GM18520 (cell line): ENCODE results near the gene DYNLRB1.

Experiments used
- ATAC-seq: cut with Tn5 transposase; IDR thresholded peaks from one replicate; pipeline ENCODE4 v1.9.1; 2021; ENCODE audit not compliant: unreplicated experiment

DYNLRB1 gene

DNA sequence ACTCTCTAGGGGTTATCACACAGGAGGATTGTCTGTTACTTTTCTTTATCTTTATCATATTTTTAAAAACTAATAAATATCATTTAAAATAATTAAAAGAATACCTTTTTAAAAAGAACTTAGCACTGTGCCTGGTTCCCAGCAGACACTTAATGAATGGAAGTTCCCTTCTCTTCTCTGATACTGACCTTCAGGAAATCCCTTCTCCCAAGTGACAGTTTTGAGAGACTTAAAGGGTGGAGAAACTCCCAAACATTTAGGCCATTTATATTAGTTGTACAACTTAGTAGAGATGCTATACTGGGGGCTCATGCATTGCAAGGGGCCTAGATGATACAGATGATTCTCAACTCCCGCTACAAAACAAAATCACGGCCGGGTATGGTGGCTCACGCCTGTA, 60.8 kb downstream of the DYNLRB1 start:
- ATAC-seq = no peak

DNA sequence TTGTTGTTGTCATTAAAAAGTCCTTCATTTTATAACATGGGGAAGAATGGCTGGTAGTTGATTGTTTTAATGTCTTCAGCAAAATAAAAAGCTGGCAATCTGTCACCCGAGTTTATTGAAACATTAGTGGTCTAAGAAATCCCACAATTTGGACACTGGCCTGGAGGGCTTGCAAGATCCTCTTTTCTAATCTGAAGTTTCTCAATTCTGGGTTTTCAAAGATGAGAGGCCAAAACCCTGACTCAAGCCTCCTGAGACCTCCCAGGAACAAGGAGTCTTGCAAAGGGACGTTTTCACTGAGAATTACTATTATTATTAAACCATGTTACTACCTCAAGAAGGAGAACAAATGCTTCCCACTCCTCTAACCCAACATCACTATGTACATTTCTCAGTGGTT, 61.8 kb downstream of the DYNLRB1 start:
- no peak for ATAC-seq

DNA sequence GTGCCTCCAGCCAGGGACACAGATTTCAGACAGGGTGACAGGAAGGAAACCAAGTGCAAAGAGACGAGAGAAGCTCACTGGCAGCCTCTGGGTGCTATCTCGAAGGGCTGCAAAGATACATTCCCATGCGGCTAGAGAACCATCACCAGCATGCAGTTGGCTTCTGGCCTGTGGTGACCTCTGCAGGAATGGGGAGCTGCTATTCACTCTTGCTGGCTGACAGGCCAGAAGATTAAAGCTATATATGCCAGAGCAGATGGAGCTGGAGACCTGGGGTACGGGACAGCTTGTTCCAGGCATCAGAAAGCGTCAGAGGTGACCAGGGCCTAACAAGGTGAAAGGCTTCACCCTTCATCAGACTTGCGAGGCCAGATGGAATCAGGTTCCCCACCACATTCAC, 62.3 kb downstream of the DYNLRB1 start:
- ATAC-seq = no peak

DNA sequence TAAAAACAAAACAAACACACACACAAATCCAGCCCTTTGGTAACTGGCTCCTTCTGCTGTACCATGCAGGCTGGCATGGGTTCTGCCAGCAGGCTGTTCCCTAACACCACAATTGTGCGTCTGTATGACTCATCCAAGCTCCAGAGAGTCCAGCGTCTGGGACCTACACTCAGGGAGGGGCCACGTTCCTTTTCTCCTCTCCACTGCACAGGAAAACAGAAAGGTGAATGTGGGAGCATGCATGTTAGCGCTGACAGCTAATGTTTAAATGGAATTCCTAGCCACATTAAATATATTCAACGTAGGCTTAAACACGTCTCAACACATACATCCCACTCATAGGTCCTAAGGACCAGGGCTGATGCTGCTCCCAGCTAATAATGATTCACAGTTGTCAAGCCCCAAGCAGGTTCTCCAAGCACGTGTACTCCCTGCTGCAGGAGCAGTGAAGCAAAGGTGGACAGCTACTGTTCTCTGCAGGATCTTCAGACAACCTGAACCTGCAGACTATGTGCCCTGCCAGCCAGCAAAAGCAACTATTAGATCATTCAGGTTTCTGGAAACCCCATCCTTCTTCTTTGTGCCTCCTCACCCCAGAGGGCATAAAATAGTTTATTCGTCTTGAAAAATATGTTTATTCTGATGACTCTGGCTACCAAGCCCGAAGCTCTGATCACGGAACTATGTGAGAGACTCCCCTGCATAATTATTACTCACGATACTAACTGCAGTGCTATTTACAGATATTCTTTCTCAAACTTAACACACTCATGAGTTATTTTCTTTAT, 63.2 kb downstream of the DYNLRB1 start:
- ATAC-seq = no peak

DNA sequence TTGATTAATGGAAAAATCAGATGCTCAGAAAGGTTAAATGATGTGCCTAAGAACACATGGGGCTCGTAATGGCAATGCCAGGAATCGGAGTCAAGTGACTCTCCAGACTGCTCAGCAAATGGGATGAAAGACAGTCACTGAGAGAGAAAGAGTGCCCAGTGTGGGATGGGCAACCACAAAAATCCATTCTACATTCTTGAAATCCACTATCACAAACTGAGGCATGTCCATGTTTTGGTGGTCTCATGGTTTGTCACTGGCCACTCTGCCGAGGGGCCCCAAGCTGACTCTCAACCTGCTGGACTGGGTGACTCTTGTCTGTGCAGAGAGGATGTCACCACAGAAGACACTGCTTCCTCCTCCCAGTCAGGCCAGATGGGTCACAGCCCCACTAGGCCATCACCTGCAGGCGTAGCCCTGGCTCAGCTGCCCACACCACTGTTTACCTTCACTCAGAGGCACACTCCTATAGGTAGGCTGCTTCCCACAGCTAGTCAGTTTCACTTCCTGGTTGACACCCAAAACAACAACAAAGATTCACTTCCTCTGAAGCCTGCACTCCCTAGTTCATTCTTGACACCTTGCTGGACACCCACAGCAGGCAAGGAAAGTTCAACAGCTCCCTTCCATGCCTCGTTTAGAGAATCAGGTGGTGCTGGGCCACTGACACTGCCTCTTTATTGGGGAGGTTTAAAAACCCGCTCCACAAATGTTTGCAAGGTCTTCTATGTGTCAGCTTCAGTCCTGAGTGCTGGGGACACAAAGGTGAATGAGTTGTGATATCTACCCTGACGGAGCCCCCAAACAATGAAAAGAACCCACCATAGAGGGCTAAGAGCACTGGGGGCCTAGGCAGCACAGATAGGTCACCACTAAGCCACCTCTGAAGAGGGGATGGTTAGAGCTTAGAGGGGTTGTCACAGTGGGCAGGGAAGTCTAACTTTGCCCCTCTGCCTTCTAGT, 64.0 kb downstream of the DYNLRB1 start:
- ATAC-seq = peak; percentile 53

DNA sequence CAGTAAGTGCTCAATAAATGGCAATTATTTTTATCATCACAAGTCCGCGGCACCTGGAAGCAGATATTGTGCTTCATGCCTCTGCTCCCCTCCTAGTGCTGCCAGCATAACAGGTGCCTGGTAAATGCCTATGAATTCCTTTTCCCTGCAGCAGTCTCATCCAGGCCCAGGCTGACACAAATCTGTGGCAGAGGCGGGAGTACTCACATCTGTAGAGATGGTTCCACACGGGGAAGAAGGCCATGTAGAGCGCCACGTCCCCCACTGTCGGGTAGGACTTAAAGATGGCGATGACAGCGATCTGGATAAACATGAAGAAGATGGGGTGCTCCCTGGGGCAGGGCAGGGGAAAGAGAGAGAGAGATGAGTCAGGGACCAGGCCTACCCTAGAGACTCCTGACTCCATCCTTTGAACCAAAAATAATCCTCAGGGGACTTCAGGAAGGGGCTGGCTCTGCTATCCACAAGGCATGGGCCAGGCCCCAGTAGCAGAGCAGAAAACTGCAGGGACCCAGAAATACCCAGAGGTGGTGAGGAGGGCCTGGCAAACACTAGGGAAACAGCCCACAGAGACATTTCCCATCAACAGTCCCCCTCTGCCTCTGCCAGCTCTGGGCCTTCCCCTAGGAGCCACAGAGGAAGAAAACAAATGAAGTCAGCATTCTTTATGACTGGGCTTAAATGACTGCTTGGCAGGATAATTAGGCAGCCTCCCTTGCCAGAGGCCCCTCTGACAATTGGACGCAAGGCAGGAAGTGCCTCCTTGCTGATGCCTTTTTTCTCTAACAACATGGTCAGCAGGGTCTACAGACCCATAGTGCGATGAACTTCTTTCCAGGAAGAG, 65.3 kb downstream of the DYNLRB1 start:
- ATAC-seq = no peak

DNA sequence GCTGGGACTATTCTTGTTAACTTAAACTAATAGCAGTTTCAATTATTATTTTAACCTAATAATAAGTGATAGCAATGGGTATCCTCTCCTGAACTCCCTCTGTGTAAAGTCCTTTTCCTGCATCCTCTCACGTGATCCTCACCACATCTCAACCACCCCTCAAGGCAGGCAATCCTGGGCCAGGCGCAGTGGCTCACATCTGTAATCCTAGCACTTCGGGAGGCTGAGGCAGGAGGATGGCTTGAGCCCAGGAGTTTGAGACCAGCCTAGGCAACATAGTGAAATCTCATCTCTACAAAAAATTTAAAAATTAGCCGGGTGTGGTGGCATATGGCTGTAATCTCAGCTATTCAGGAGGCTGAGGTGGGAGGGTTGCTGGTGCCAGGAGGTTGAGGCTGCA, 66.0 kb downstream of the DYNLRB1 start:
- no peak for ATAC-seq

DNA sequence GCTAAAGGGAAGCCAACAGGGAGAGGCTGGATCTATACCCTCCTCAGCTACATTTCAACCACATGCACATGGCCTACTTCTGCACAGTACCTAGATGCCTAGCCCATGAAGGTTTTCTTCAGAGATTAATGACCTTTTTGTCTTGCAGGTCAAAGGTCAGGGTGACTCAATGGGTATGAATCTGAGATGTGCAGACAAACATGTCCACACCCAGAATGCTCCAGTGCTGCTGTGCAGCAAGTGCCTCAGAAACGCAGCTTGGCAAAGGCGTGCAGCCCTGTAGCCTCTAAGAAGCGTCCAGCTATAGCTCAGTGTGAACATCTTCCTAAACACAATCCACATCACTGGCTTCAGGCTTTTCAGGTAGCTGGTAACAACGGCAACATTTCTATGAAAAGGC, 66.7 kb downstream of the DYNLRB1 start:
- ATAC-seq = no peak

DNA sequence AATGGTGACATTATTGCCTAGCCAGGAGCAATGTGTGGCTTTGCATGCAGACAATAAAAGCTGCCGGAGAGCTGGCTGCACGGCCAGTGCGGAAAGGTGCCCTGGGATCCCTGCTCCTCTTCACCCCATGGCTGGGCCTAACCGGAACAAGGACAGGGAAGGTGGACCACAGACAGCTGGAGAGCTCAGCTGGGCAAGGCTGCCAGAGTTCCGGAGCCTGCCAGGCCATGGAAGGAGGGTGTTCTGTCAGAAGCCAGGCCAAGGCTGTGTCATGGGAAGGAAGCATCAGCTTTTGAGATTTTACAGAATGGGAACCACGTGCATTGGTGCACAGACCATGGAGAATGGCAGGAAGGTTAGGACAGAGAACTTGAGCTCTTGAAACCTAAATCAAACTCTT, 67.3 kb downstream of the DYNLRB1 start:
- ATAC-seq = no peak

DNA sequence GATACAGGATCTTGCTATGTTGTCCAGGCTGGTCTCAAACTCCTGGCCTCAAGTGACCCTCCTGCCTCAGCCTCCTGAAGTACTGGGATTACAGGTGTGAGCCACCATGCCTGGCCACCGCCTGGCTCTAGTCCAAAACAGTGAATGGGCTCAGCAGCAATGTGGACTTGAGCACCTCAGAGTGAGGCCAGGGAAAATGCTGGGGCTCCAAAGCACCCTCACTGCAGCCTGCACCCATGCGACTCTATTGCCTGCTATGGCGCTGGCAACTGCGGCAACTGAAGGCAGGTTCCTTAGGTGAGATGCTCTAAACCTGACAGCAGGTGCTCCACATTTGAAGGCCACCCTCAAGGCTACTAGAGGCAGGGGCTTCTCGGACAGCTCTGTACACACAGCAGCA, 68.8 kb downstream of the DYNLRB1 start:
- ATAC-seq = no peak

DNA sequence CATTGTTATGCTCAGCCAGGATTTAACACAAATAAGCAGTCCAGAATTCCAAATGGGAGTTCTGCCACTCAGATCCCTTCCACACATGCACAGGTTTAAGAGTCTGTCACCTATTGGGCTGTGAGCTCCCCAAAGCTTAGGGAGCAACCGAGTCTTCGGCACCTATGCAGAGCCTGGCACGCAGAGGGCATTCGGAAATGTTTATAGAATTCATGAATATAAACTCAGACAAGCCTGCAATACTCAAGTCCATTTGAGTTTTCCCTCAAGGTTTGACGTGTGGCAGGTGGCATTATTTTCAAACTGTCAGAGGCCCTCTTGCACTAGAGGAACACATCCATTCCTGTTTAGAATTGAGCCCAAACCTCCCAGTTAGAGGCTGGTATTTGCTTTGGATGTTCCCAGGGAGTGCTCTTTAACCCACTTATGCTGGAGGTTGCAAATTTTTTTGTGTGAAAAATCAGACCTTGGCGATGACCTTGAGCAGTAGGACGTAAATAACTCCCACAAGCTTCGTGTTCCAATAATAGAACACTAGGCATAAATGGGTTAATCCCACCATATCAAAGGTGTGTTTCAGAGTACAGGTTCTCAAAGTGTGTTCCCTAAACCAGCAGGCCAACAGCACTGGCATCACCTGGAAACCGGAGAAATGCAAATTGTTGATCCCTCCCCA, 70.4 kb downstream of the DYNLRB1 start:
- no peak for ATAC-seq
